Measurements from ENCODE around the gene CACNB2. TPM values are rescaled to one million over a fixed set of nuclear protein-coding genes. Genes with fewer than 3 reads are reported as not detected.

Gene CACNB2
- total RNA-seq, 1 donor from 2014 or later: 4.9 TPM

GRCh38 chr10:18209241-18209640, 69.0 kb downstream of the CACNB2 start:
- H3K27ac Mint-ChIP-seq: no peak overlapping the region
- peaks cover 2% of the 10 kb centered on the region for H3K4me1 Mint-ChIP-seq (ENCODE audit: low read depth)
- H3K4me3 Mint-ChIP-seq (ENCODE audit: low read depth): no peak overlapping the region

GRCh38 chr10:18210711-18211110, 70.5 kb downstream of the CACNB2 start:
- no peak for TF ChIP-seq CTCF (IDR thresholded peaks at IDR 0.05; ENCODE audit: unreplicated experiment)
- H3K9me3 Mint-ChIP-seq (ENCODE audit: low read depth): no peaks in the 10 kb centered on the region
- H3K27me3 Mint-ChIP-seq: no peaks in the 10 kb centered on the region
- no peak overlapping the region for H3K4me3 Mint-ChIP-seq (ENCODE audit: low read depth)
- no peak overlapping the region for H3K27ac Mint-ChIP-seq
- no peaks in the 10 kb centered on the region for H3K4me1 Mint-ChIP-seq (ENCODE audit: low read depth)
- no peaks in the 10 kb centered on the region for H3K36me3 Mint-ChIP-seq (ENCODE audit: insufficient read depth)
- no peak for DNase-seq (ENCODE audit: low spot score, unreplicated experiment)

More at GRCh38 chr10:18209241-18209640, 69.0 kb downstream of the CACNB2 start:
- DNase-seq (ENCODE audit: low spot score, unreplicated experiment): no peak
- Mint-ChIP-seq H3K9me3 (ENCODE audit: low read depth) (no peaks in the 10 kb centered on the region), H3K36me3 (ENCODE audit: insufficient read depth) (no peaks in the 10 kb centered on the region), H3K27me3 (no peaks in the 10 kb centered on the region)
- no peak for TF ChIP-seq CTCF (IDR thresholded peaks at IDR 0.05; ENCODE audit: unreplicated experiment)

GRCh38 chr10:18211862-18212261, 71.6 kb downstream of the CACNB2 start:
- Mint-ChIP-seq H3K36me3 (ENCODE audit: insufficient read depth) (no peaks in the 10 kb centered on the region), H3K4me1 (ENCODE audit: low read depth) (no peaks in the 10 kb centered on the region), H3K27ac (no peak overlapping the region), H3K9me3 (ENCODE audit: low read depth) (no peaks in the 10 kb centered on the region), H3K4me3 (ENCODE audit: low read depth) (no peak overlapping the region), H3K27me3 (no peaks in the 10 kb centered on the region)
- no peak for TF ChIP-seq CTCF (IDR thresholded peaks at IDR 0.05; ENCODE audit: unreplicated experiment)
- no peak for DNase-seq (ENCODE audit: low spot score, unreplicated experiment)

- Mint-ChIP-seq H3K36me3 (ENCODE audit: insufficient read depth) (no peaks in the 10 kb centered on the region), H3K4me3 (ENCODE audit: low read depth) (no peak overlapping the region), H3K4me1 (ENCODE audit: low read depth) (no peaks in the 10 kb centered on the region), H3K9me3 (ENCODE audit: low read depth) (no peaks in the 10 kb centered on the region), H3K27ac (no peak overlapping the region), H3K27me3 (no peaks in the 10 kb centered on the region)
- DNase-seq (ENCODE audit: low spot score, unreplicated experiment): no peak
- no peak for TF ChIP-seq CTCF (IDR thresholded peaks at IDR 0.05; ENCODE audit: unreplicated experiment)
These were observed 73.0 kb downstream of the CACNB2 start for GRCh38 chr10:18213271-18213670.

- Mint-ChIP-seq H3K9me3 (ENCODE audit: low read depth) (no peaks in the 10 kb centered on the region), H3K27me3 (no peaks in the 10 kb centered on the region), H3K36me3 (ENCODE audit: insufficient read depth) (no peaks in the 10 kb centered on the region), H3K4me1 (ENCODE audit: low read depth) (no peaks in the 10 kb centered on the region), H3K27ac (no peak overlapping the region), H3K4me3 (ENCODE audit: low read depth) (no peak overlapping the region)
- peak; percentile 24 for DNase-seq (ENCODE audit: low spot score, unreplicated experiment)
- peak; percentile 89 for TF ChIP-seq CTCF (IDR thresholded peaks at IDR 0.05; ENCODE audit: unreplicated experiment)
These were observed 74.7 kb downstream of the CACNB2 start for GRCh38 chr10:18214691-18215563.

Measured in progenitor cell of endocrine pancreas (in vitro differentiated cells).